GM12878 (cell line): Measurements from ENCODE around the gene TRMO.

Experiments
- ATF3 ChIP-seq: IDR thresholded peaks from 2 replicates; pipeline ENCODE4 v1.6.1; 2011; ENCODE audit warnings: low read depth, mild to moderate bottlenecking, low read length, moderate library complexity, borderline replicate concordance; ENCODE audit errors: extremely low read depth
- BRCA1 ChIP-seq: IDR thresholded peaks from 2 replicates; pipeline ENCODE4 v1.6.1; 2011; ENCODE audit warnings: low read depth, low read length, improper control_type of control experiment
- CHD1 ChIP-seq: IDR thresholded peaks from 2 replicates; pipeline ENCODE4 v1.6.1; 2012; ENCODE audit warnings: low read depth, low read length, improper control_type of control experiment
- FOXK2 ChIP-seq: fragments of 450-650 bp; IDR thresholded peaks from 2 replicates; pipeline ENCODE4 v1.6.1; 2017; ENCODE audit warnings: mild to moderate bottlenecking, moderate library complexity
- IRF3 ChIP-seq: fragments of 450-650 bp; IDR thresholded peaks from 2 replicates; pipeline ENCODE4 v1.6.1; 2014; ENCODE audit warnings: mild to moderate bottlenecking
- RAD21 ChIP-seq: IDR thresholded peaks from 2 replicates; pipeline ENCODE4 v1.6.1; 2011; ENCODE audit warnings: mild to moderate bottlenecking, low read depth, low read length, moderate library complexity; ENCODE audit not compliant: insufficient read depth
- RELA ChIP-seq: fragments of 450-650 bp; IDR thresholded peaks from 2 replicates; pipeline ENCODE4 v1.8.0; 2014; ENCODE audit warnings: borderline replicate concordance; ENCODE audit not compliant: partially characterized antibody
- REST ChIP-seq: IDR thresholded peaks from 2 replicates; pipeline ENCODE4 v1.6.1; 2012; ENCODE audit warnings: mild to moderate bottlenecking, low read depth, low read length
- SMAD1 ChIP-seq: fragments of 450-650 bp; IDR thresholded peaks from 2 replicates; pipeline ENCODE4 v1.6.1; 2018; ENCODE audit warnings: mild to moderate bottlenecking, low read depth; ENCODE audit not compliant: partially characterized antibody
- STAT3 ChIP-seq: IDR thresholded peaks from 2 replicates; pipeline ENCODE4 v1.6.1; 2011; ENCODE audit warnings: low read depth, low read length, improper control_type of control experiment
- TAF1 ChIP-seq: IDR thresholded peaks from 2 replicates; pipeline ENCODE4 v1.6.1; 2011; ENCODE audit warnings: mild to moderate bottlenecking, low read depth, low read length, borderline replicate concordance
- TCF7 ChIP-seq: IDR thresholded peaks from 2 replicates; pipeline ENCODE4 v1.6.1; 2014; ENCODE audit warnings: antibody characterized with exemption, borderline replicate concordance

- TF ChIP-seq STAT3 (no peak), SMAD1 (no peak), BRCA1 (no peak), RELA (no peak), REST (no peak), IRF3 (no peak), CHD1 (no peak), RAD21 (no peak), ATF3 (no peak), TAF1 (no peak), FOXK2 (no peak), TCF7 (no peak)
Measured at GRCh38 chr9:97908705-97909104, 13.6 kb downstream of the TRMO start.
